H1 (cell line): ENCODE measurements around the gene TUBE1. TPM values are rescaled to one million over a fixed set of nuclear protein-coding genes. Genes with fewer than 3 reads are reported as not detected.
"Not testable (repeated sequence)": the region's sequence is repeated elsewhere in the genome, so short reads cannot be mapped to it uniquely, and the experiment has no call there.

Experiments
- CTCF ChIA-PET: fragments of 300-600 bp; sonication (Branson Sonifier 250); formaldehyde crosslinking; loops from one replicate; lab custom pipeline; 2021; ENCODE audit not compliant: partially characterized antibody; lab: Charles Lee
- POLR2A ChIA-PET: fragments of 300-600 bp; sonication (Branson Sonifier 250); formaldehyde crosslinking; loops from one replicate; lab custom pipeline; 2021; ENCODE audit warnings: inconsistent platforms; ENCODE audit not compliant: partially characterized antibody; lab: Charles Lee
- DNase-seq, 2 experiments: peaks; one replicate each; pipeline versions ENCODE4 v3.0.0 to v3.0.0-alpha.2; 2010 to 2022; ENCODE audit warnings: low spot score in 2 of 2, low read depth in 1 of 2, mixed read lengths in 1 of 2
- FAIRE-seq: peaks from 2 replicates; lab custom pipeline; 2011; peaks lifted over from hg19 to GRCh38; lab: Jason Lieb, UNC
- H2AFZ ChIP-seq: 2 replicates; pipeline ENCODE4 v1.8.1; 2012; ENCODE audit warnings: low read length, inconsistent platforms
- H2AK5ac ChIP-seq: 2 replicates; pipeline ENCODE4 v1.6.1; 2013; ENCODE audit warnings: low read depth, low read length
- H2BK120ac ChIP-seq: replicated peaks from 2 replicates; pipeline ENCODE3; 2013; ENCODE audit warnings: low read depth, low read length, inconsistent platforms
- H2BK12ac ChIP-seq: 2 replicates; pipeline ENCODE4 v1.6.1; 2013; ENCODE audit warnings: low read depth, low read length
- H2BK15ac ChIP-seq: 2 replicates; pipeline ENCODE4 v1.6.1; 2013; ENCODE audit warnings: low read length
- H2BK20ac ChIP-seq: 2 replicates; pipeline ENCODE4 v1.6.1; 2013; ENCODE audit warnings: low read length
- H2BK5ac ChIP-seq: 2 replicates; pipeline ENCODE4 v1.6.1; 2013; ENCODE audit warnings: low read depth, low read length
- H3K14ac ChIP-seq: 2 replicates; pipeline ENCODE4 v1.6.1; 2013; ENCODE audit warnings: inconsistent platforms; ENCODE audit not compliant: insufficient read length
- H3K18ac ChIP-seq: 2 replicates; pipeline ENCODE4 v1.6.1; 2013; ENCODE audit warnings: low read length; ENCODE audit errors: extremely low read depth
- H3K23ac ChIP-seq: 2 replicates; pipeline ENCODE4 v1.6.1; 2013; ENCODE audit warnings: inconsistent platforms; ENCODE audit not compliant: insufficient read length
- H3K23me2 ChIP-seq: 2 replicates; pipeline ENCODE4 v1.6.1; 2013; ENCODE audit warnings: low read depth, low read length
- H3K27ac ChIP-seq: 2 replicates; pipeline ENCODE4 v1.6.1; 2011; ENCODE audit warnings: low read depth, low read length, inconsistent platforms
- H3K27me3 ChIP-seq, 4 experiments: replicated peaks in 1 of 4; 1 replicate in 1 of 4; 2 replicates in 3 of 4; pipeline versions ENCODE4 v1.6.1 to v1.8.1; 2011 to 2013; ENCODE audit warnings: low read length in 3 of 4, mild to moderate bottlenecking in 3 of 4, inconsistent platforms in 2 of 4, mixed read lengths in 2 of 4, moderate library complexity in 1 of 4; ENCODE audit not compliant: control insufficient read depth in 3 of 4, insufficient read depth in 3 of 4; ENCODE audit errors: extremely low read depth in 1 of 4
- H3K36me3 ChIP-seq, 4 experiments: 2 replicates each; pipeline versions ENCODE4 v1.6.1 to v1.8.1; 2011 to 2013; ENCODE audit warnings: mild to moderate bottlenecking in 4 of 4, low read length in 3 of 4, moderate library complexity in 2 of 4, control low read depth in 1 of 4, inconsistent platforms in 1 of 4; ENCODE audit not compliant: insufficient read depth in 4 of 4, control insufficient read depth in 2 of 4
- H3K4ac ChIP-seq: replicated peaks from 2 replicates; pipeline ENCODE3; 2013; ENCODE audit warnings: low read length, low read depth, mixed read lengths, inconsistent platforms; ENCODE audit not compliant: insufficient read length
- H3K4me1 ChIP-seq, 4 experiments: replicated peaks in 1 of 4; 1 replicate in 1 of 4; 2 replicates in 3 of 4; pipeline versions ENCODE4 v1.6.1 to v1.8.1; 2011 to 2013; ENCODE audit warnings: low read length in 3 of 4, inconsistent platforms in 2 of 4, mixed read lengths in 1 of 4; ENCODE audit not compliant: insufficient read depth in 4 of 4, control insufficient read depth in 3 of 4
- H3K4me2 ChIP-seq, 2 experiments: 2 replicates each; pipeline versions ENCODE4 v1.6.1 to v1.8.1; 2011 to 2013; ENCODE audit warnings: low read depth in 2 of 2, low read length in 2 of 2, control low read depth in 1 of 2, inconsistent platforms in 1 of 2, mild to moderate bottlenecking in 1 of 2; ENCODE audit not compliant: insufficient read depth in 1 of 2
- H3K4me3 ChIP-seq, 4 experiments: fragments of 200-600, 300-600 bp in 1 of 4; sonication (generic), shearing (Covaris generic), sonication (Bioruptor Twin) in 1 of 4; 2 replicates each; pipeline versions ENCODE4 v1.5.1 to v1.8.1; 2011 to 2016; ENCODE audit warnings: low read length in 4 of 4, low read depth in 3 of 4, control low read depth in 2 of 4, inconsistent platforms in 2 of 4, mild to moderate bottlenecking in 2 of 4, mixed read lengths in 1 of 4, moderate library complexity in 1 of 4; ENCODE audit not compliant: insufficient read depth in 2 of 4; ENCODE audit errors: extremely low read depth in 1 of 4
- H3K56ac ChIP-seq: replicated peaks from 2 replicates; pipeline ENCODE3; 2013; ENCODE audit warnings: low read depth, mild to moderate bottlenecking, mixed read lengths, low read length, inconsistent platforms; ENCODE audit not compliant: insufficient read length
- H3K79me1 ChIP-seq: 2 replicates; pipeline ENCODE4 v1.6.1; 2013; ENCODE audit warnings: low read depth, low read length, control low read depth
- H3K79me2 ChIP-seq, 2 experiments: 2 replicates each; pipeline versions ENCODE4 v1.6.1 to v1.8.1; 2012 to 2013; ENCODE audit warnings: low read length in 2 of 2, mild to moderate bottlenecking in 2 of 2, inconsistent platforms in 1 of 2; ENCODE audit not compliant: insufficient read depth in 2 of 2, control insufficient read depth in 1 of 2
- H3K9ac ChIP-seq, 4 experiments: replicated peaks in 1 of 4; 1 replicate in 1 of 4; 2 replicates in 3 of 4; pipeline versions ENCODE4 v1.6.1 to v1.8.1; 2011 to 2013; ENCODE audit warnings: low read depth in 3 of 4, low read length in 3 of 4, control low read depth in 2 of 4, mild to moderate bottlenecking in 2 of 4, moderate library complexity in 2 of 4, inconsistent platforms in 1 of 4; ENCODE audit errors: extremely low read depth in 1 of 4
- H3K9me3 ChIP-seq, 2 experiments: 2 replicates each; pipeline versions ENCODE4 v1.6.1 to v1.8.1; 2012 to 2013; ENCODE audit warnings: mild to moderate bottlenecking in 2 of 2, moderate library complexity in 2 of 2, control low read depth in 1 of 2, inconsistent platforms in 1 of 2, low read depth in 1 of 2, low read length in 1 of 2, mixed read lengths in 1 of 2; ENCODE audit not compliant: insufficient read depth in 2 of 2
- H4K20me1 ChIP-seq, 2 experiments: replicated peaks in 1 of 2; 2 replicates each; pipeline versions ENCODE3 to v1.8.1; 2011 to 2013; ENCODE audit warnings: inconsistent platforms in 2 of 2, low read length in 2 of 2, mild to moderate bottlenecking in 1 of 2; ENCODE audit not compliant: insufficient read depth in 2 of 2, control insufficient read depth in 1 of 2
- H4K5ac ChIP-seq: 2 replicates; pipeline ENCODE4 v1.6.1; 2013; ENCODE audit warnings: low read length, low read depth, mixed read lengths, inconsistent platforms; ENCODE audit not compliant: insufficient read length
- H4K8ac ChIP-seq: 2 replicates; pipeline ENCODE4 v1.8.0; 2013; ENCODE audit warnings: mild to moderate bottlenecking, moderate library complexity, low read length, inconsistent platforms; ENCODE audit not compliant: insufficient read depth; ENCODE audit errors: extremely low read depth
- H4K91ac ChIP-seq: replicated peaks from 2 replicates; pipeline ENCODE3; 2013; ENCODE audit warnings: low read length, mixed read lengths, inconsistent platforms; ENCODE audit not compliant: insufficient read length
- WGBS, 2 experiments: shearing (Covaris generic) in 1 of 2; methylation state at CpG; one replicate each; pipeline versions ENCODE4 v1.1.6 to v1.1.7; 2013 to 2015; ENCODE audit warnings: low lambda C conversion rate in 2 of 2, mixed read lengths in 2 of 2, inconsistent platforms in 1 of 2, low coverage in 1 of 2, missing lambda C conversion rate in 1 of 2; ENCODE audit not compliant: insufficient replicate concordance in 2 of 2, insufficient coverage in 1 of 2, insufficient read length in 1 of 2; ENCODE audit errors: extremely low coverage in 1 of 2, missing lambda C conversion rate in 1 of 2; 5-methylcytosine and 5-hydroxymethylcytosine counted together
- polyA plus RNA-seq, 7 experiments: library from polyadenylated mRNA; depleted of rRNA in 3 of 7; stranded (reverse) in 5 of 7; unstranded in 2 of 7; fragments of >200 nt in 5 of 7; fragments of 200-250 nt in 2 of 7; gene quantifications; 1 replicate in 5 of 7; 2 replicates in 1 of 7; 4 replicates in 1 of 7; pipeline versions ENCODE4 v1.2.1 to v1.2.3, GENCODE V29; 2011 to 2013; ENCODE audit warnings: missing spikeins in 2 of 7, mixed read lengths in 2 of 7
- total RNA-seq: library from RNA; stranded (reverse); fragmentation: NEBNext Ultra II Directional; extraction: Animal tissue kit (Norgen Biotek cat#: 25700); gene quantifications from 2 replicates; pipeline ENCODE4 v1.2.1, GENCODE V29; 2021

Gene TUBE1
- total and polyA plus RNA-seq, 2 of the 8 experiments (the other 6 are each of a cell fraction or from before 2014, with no cell fraction given) = 8.0 to 15.9 TPM

DNA sequence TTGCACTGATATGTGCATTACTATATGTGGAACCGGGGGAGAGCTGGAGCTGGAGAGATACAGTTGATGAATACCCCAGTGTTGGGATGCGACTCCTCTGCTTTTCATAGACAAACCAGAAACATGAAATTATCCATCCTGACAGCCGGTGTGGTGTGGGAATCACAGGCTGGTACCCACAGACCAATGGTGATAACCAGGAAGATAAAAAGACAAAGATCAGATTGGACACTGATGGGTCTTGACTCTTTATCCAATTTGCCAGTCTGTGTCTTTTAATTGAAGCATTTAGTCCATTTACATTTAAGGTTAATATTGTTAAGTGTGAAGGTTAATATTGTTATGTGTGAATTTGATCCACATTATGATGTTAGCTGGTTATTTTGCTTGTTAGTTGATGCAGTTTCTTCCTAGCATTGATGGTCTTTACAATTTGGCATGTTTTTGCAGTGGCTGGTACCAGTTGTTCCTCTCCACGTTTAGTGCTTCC is 36.0 kb downstream of the TUBE1 start:
- H3K14ac ChIP-seq, H3K4ac ChIP-seq, H3K23me2 ChIP-seq, H3K9me3 ChIP-seq, H3K79me1 ChIP-seq, FAIRE-seq, H3K56ac ChIP-seq, H3K27ac ChIP-seq, POLR2A ChIA-PET, H2BK5ac ChIP-seq, H3K18ac ChIP-seq, H3K4me2 ChIP-seq, H3K4me3 ChIP-seq, H2BK120ac ChIP-seq, H3K79me2 ChIP-seq, DNase-seq, H3K9ac ChIP-seq, H3K23ac ChIP-seq, H2BK12ac ChIP-seq, H2BK15ac ChIP-seq, H3K27me3 ChIP-seq, H2BK20ac ChIP-seq, H3K36me3 ChIP-seq, H4K20me1 ChIP-seq, H4K8ac ChIP-seq, H4K5ac ChIP-seq, H4K91ac ChIP-seq, H2AK5ac ChIP-seq, H3K4me1 ChIP-seq, H2AFZ ChIP-seq: not testable (repeated sequence)
- 85% methylated on average over 4 of the region's 4 CpGs; no CpG with 5 or more reads in 1 of the 2 experiments for WGBS, 2 experiments
- CTCF ChIA-PET = interaction anchor here (1.4 kb wide), 1 partner anchor 8 kb away, joined by 5 read pairs; no protein-coding TSS in a partner anchor
